CMK (cell line): Measurements from ENCODE around the gene SPATA24.
"Not testable (repeated sequence)": the region's sequence is repeated elsewhere in the genome, so short reads cannot be mapped to it uniquely, and the experiment has no call there.

Experiments used
- DNase-seq: peaks from one replicate; pipeline ENCODE4 v3.0.0-alpha.2; 2010; ENCODE audit warnings: low read depth

Gene SPATA24

GRCh38 chr5:139403787-139404483, at the start of gene SPATA24:
TSS of gene SPATA24 (minus strand) at chr5:139404089. CDS start at chr5:139404060, 29 bp downstream.
- peak; percentile 81 for DNase-seq

DNA sequence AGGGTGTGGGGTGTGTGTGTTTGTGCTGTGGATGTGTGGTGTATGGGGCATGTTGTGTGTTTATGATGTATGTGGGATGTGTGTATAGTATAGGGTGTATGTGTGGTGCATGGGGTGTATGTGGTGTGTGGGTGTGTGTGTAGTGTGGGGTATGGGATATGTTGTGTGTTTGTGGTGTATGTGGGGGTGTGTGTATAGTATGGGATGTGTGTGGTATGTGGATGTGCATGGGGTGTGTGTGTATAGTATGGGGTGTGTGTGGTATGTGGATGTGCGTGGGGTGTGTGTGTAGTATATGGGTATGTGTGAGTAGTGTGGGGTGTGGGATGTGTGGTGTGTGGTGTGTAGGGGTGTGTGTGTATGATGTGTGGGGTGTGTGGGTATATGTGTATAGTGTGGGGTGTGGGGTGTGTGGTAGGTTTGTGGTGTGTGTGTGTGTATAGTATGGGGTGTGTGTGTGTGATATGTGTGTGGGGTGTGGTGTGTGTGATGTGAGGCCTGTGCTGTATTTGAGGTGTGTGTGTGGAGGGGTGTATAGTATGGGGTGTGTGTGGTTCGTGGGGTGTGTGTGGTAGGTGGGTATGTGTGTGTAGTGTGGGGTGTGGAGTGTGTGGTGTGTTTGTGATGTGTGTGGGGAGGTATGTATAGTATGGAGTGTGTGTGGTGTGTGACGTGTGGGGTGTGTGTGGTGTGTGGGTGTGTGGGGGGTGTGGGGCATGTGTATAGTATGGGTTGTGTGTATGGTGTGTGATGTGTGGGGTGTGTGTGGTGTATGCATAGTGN, 48.2 kb upstream of the SPATA24 start:
- DNase-seq: no peak

- DNase-seq: no peak
Observed at GRCh38 chr5:139451176-139451575, 47.3 kb upstream of the SPATA24 start.

DNA sequence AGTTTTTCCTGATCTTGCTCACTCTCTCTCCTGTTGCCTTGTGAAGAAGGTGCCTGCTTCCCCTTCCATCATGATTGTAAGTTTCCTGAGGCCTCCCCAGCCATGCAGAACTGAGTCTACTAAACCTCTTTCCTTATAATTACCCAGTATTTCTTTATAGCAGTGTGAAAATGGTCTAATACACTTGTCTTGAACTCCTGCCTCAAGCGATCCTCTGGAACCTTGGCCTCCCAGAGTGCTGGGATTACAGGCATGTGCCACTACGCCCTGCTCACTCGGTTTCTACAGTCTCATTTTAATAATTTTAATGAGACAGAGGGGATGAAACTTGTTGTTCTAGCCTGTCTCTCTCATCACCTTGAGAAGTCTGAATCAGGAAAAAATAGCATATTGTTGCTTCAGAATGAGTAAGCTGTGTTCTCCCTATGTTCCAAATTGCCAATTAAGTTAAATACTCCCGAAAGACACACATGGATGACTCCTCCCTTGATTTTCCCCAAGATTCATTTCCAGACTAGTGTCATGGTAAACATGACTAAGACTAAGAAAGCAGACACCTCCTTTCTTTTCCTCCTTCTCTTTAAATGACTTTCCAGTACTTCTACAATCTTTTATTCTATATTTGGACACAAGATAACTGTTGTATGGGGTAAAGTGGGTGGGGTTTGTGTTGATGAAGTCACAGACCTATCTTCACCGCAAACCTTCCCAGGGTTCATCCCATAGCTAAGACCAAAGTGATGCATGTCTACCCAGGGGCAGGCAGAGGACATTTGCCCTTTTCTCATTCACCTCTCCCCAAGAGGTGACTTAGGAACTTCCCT, 43.3 kb upstream of the SPATA24 start:
- no peak for DNase-seq

DNA sequence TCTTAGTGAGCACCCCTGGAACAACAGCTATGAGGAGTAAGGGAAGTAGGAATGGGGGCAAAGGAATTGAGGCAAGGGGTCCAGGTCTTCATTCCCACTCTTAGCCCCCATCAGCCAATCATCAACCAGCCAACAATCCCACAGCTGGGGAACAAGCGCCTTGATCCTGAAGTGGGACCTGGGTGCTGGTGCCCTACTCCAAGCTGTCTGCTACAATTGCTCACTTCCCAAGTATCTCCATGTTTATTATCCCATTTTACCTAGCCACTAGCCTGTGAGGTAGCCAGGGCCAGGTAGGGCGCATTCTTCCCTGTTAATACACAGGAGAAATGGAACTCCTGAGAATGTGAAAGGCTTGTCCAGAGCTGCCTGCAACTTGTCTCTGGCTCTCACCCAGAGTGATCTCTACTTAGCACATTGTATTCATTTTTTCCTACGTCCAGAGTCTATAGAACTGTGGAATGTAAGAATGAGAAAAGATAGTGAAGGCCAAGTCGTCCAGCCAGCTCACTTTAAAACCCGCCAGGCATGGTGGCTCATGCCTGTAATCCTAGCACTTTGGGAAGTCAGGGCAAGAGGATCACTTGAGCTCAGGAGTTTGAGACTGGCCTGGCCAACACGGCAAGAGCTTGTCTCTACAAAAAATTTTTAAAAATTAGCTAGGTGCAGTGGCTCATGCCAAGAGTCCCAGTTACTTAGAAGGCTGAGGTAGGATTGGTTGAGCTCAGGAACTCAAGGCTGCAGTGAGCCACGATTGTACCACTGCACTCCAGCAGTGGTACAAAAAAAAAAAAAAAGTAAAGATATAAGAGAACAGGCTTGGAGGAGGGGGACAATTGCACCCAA, 41.7 kb upstream of the SPATA24 start:
- DNase-seq: no peak

DNA sequence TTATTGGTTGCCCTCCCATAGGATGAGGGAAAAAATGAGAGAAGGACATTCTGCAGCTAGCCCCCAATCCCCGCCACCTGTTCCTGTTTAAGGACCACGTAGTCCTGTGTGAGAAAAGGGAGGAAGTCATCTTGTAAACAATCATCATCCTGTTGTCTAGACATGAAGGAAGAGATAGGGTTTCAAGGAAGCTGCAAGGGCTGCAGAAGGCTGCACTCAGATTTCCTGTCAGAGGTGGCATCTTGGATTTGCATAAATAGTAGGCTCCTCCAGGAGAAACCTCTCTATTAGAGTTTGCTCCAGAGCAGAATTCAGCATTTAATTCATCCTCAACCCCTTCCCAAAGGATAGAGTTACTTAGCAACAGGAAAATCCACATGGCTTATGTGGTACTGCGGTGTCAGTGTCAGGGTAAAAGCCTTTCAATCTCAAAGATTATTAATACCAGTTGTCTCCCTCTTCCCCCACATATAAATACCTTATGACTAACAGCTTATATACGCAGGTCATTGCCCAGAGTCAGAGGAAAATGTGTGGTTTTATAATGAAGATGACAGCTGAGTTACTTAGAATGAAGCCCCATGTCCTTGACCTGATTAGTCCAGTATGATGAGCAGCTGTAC, 40.1 kb upstream of the SPATA24 start:
- DNase-seq: no peak

- not testable (repeated sequence) for DNase-seq
Observed at GRCh38 chr5:139440416-139440815, 36.5 kb upstream of the SPATA24 start.

GRCh38 chr5:139439013-139439903, 35.4 kb upstream of the SPATA24 start, which contains the start of gene DNAJC18:
TSS of gene DNAJC18 (minus strand) at chr5:139439525. CDS start at chr5:139439445, 80 bp downstream.
- no peak for DNase-seq

DNA sequence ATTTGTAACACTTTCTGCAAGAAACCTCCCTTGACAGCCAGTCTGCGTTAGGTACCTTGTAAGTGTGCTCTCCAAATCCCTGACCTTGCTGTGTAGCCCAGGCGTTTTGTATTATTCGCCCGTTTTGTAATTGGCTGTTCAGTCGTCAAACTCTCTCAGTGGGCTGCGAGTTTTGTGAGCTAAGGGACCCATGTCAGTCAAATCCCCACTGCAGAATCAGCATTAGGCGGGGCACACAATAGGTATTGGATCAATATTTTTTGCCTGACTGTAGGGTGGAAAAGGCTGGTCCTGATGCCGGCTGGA, 34.8 kb upstream of the SPATA24 start:
- DNase-seq: no peak

GRCh38 chr5:139435676-139436075, 31.8 kb upstream of the SPATA24 start:
- no peak for DNase-seq

DNA sequence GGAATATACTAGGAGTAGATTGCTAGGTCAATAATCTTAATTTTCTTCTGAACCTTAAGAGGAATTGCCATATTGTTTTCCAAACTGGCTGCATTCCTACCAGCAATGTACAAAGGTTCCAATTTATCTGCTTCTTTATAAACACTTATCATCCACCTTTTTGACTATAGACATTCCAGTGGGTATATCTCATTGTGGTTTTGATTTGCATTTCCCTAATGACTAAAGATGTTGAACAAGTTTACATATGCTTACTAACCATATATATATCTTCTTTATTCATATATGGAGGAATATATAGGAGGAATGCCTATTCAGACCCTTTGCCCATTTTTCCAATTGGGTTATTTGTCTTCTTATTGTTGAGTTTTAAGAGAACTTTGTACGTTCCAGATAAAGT, 27.8 kb upstream of the SPATA24 start:
- no peak for DNase-seq

DNA sequence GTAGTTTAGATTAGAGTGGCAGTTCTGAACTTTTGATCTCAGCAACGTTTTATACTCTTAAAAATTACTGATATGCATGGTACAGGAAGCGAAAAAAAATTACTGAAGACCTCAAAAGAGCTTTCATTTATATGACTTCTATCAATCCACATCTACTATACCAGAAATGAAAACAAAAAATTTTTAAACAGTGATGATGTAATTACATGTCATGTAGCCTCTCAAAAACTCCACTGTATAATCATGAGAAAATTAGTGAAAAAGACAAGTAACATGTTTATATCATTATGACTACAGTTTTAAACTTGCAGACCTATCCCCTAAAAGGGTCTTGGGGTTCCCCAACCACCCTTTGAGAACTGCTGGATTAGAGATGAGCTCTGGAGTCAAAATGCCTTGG, 26.1 kb upstream of the SPATA24 start:
- no peak for DNase-seq

DNA sequence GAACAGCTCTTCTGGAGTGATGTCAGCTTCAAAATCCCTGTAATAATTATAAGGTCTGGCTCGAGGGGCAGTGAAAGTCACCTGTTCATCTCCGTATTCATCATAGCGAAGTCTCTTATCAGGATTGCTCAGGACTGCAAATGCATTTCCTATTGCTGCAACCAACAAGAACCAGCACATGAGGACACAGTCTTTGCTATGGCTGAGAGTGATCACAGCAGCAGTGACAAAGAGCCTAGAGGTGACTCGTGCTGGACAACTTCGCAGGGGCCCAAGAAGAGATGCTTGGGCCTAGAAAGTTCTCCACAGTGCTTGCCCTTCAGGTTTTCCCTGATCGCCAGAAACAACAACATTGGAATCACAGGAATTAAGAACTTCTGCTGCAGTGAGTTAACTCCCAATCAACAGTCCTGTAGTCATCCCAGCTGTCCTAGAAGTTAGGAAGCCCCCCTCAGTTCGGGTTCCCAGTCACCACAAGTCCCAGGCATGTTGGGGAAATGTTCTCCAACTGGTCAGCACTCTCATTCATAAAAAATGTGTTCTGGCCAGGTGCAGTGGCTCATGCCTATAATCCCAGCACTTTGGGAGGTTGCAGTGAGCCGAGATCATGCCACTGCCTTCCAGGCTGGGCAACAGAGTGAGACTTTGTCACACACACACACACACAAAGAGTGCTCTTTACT, 22.5 kb upstream of the SPATA24 start:
- DNase-seq: no peak

GRCh38 chr5:139425497-139425896, 21.6 kb upstream of the SPATA24 start:
- no peak for DNase-seq

DNA sequence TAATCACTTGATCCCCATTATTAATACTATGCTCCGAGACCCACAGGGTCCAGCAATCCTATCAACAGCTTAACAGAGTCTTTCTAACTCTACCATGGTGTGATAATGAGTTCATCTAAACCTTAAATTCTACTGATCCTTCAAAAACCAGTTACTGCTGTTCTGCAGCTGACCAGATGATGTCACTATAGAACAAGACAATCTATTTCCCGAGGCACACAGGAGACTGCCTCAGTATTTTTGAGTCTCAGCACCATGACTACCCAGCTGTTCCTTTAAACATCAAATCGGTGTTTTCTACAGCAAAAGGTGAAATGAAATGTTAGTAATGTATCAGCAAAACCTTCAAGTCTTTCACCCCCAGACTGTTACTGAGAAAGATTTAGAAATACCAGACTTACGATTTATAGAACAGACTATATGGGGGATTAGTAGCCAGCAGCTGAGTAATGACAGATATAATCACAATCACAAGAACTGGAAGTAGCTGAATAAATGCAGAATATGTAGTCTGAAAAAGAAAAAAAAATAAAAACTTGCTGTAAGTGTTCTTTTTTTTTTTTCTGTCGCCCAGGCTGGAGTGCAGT, 18.5 kb upstream of the SPATA24 start:
- no peak for DNase-seq

GRCh38 chr5:139419226-139420192, 15.6 kb upstream of the SPATA24 start:
- no peak for DNase-seq

GRCh38 chr5:139418793-139419192, 14.9 kb upstream of the SPATA24 start:
- DNase-seq: no peak

GRCh38 chr5:139417214-139417613, 13.3 kb upstream of the SPATA24 start:
- DNase-seq: no peak
